Naive thymus-derived CD8-positive, alpha-beta T cell (primary cell): ENCODE measurements around the gene GLTP. TPM values are rescaled to one million over a fixed set of nuclear protein-coding genes. Genes with fewer than 3 reads are reported as not detected.
A peak's percentile ranks its signal among the peaks of the same experiment; 100 is the strongest.
"Not testable (repeated sequence)": the region's sequence is repeated elsewhere in the genome, so short reads cannot be mapped to it uniquely, and the experiment has no call there.

ENCODE experiments used
- ATAC-seq, 2 donors: fragments of 150-1000 bp; cut with Tn5 transposase in 1 of 2; sonication (Bioruptor Pico), chemical (Tn5 transposase) in 1 of 2; 1 replicate in 1 of 2; 2 replicates in 1 of 2; pipeline ENCODE4 v1.10.0; 2021; ENCODE audit warnings: mild to moderate bottlenecking in 2 of 2, moderate library complexity in 2 of 2
- POLR2A ChIA-PET: fragments of 350-600 bp; sonication (Branson Sonifier 250); formaldehyde crosslinking; loops from one replicate; lab custom pipeline; 2021; ENCODE audit warnings: antibody characterized with exemption; lab: Charles Lee
- DNase-seq, 10 donors: peaks; one replicate each; pipeline versions ENCODE4 v3.0.0 to v3.0.0-alpha.2; 2020 to 2022
- H3K27ac Mint-ChIP-seq, 10 donors: one replicate each; pipeline ENCODE4 v1.8.0; 2020 to 2022; ENCODE audit warnings: mild to moderate bottlenecking in 10 of 10, mixed read lengths in 10 of 10, moderate library complexity in 4 of 10, inconsistent platforms in 1 of 10
- H3K27me3 Mint-ChIP-seq, 5 donors: one replicate each; pipeline ENCODE4 v1.8.0; 2021 to 2022; ENCODE audit warnings: mixed read lengths in 5 of 5
- H3K36me3 Mint-ChIP-seq, 3 donors: one replicate each; pipeline ENCODE4 v1.8.0; 2020 to 2022; ENCODE audit warnings: mixed read lengths in 3 of 3, mild to moderate bottlenecking in 2 of 3, inconsistent platforms in 1 of 3
- H3K4me1 Mint-ChIP-seq, 4 donors: one replicate each; pipeline ENCODE4 v1.8.0; 2021 to 2022; ENCODE audit warnings: mixed read lengths in 4 of 4
- H3K4me3 Mint-ChIP-seq, 10 donors: one replicate each; pipeline ENCODE4 v1.8.0; 2020 to 2022; ENCODE audit warnings: mild to moderate bottlenecking in 10 of 10, mixed read lengths in 10 of 10, moderate library complexity in 6 of 10, inconsistent platforms in 1 of 10
- H3K9me3 Mint-ChIP-seq, 9 donors: one replicate each; pipeline ENCODE4 v1.8.0; 2020 to 2022; ENCODE audit warnings: mixed read lengths in 9 of 9, mild to moderate bottlenecking in 3 of 9, inconsistent platforms in 1 of 9, moderate library complexity in 1 of 9
- polyA plus RNA-seq, 3 donors: library from polyadenylated mRNA; unstranded; fragments of 300-500 nt; fragmentation: Illumina TruSeq; gene quantifications; one replicate each; pipeline ENCODE4 v1.2.3, GENCODE V29; 2021
- total RNA-seq, 8 experiments: library from RNA in 2 of 8; stranded (reverse) in 2 of 8; gene quantifications; one replicate each; pipeline ENCODE4 v1.2.3 and lab custom pipeline; 2021 to 2026

Gene GLTP
- total and polyA plus RNA-seq, 5 experiments from 2014 or later, result 21.2 to 41.7 (median 29.7) TPM

GRCh38 chr12:109873653-109874052 lies 6.7 kb downstream of the GLTP start:
- Mint-ChIP-seq H3K27ac (no peak overlapping the region), H3K27me3 (no peaks in the 10 kb centered on the region), H3K4me3 (no peak overlapping the region), H3K36me3 (peaks cover 0 to 20% (median 0%) of the 10 kb centered on the region in 3 donors), H3K4me1 (peaks cover 17 to 55% (median 45%) of the 10 kb centered on the region in 4 donors), H3K9me3 (no peaks in the 10 kb centered on the region)
- POLR2A ChIA-PET, result no interaction called here
- ATAC-seq (no peak), DNase-seq (no peak)

GRCh38 chr12:109871668-109872314 lies 8.6 kb downstream of the GLTP start:
- POLR2A ChIA-PET, result interaction anchor here (0.5 kb wide), 1 partner anchor 11 kb away, joined by 3 read pairs; no protein-coding TSS in a partner anchor
- no peak overlapping the region for H3K4me3 Mint-ChIP-seq
- peak overlapping the region in 1 of 10 donors; percentile 33 for H3K27ac Mint-ChIP-seq
- no peaks in the 10 kb centered on the region for H3K27me3 Mint-ChIP-seq
- ATAC-seq (no peak), DNase-seq (no peak)
- peaks cover 15 to 42% (median 36%) of the 10 kb centered on the region in 4 donors for H3K4me1 Mint-ChIP-seq
- H3K36me3 Mint-ChIP-seq, result peaks cover 0 to 24% (median 0%) of the 10 kb centered on the region in 3 donors
- no peaks in the 10 kb centered on the region for H3K9me3 Mint-ChIP-seq

DNA sequence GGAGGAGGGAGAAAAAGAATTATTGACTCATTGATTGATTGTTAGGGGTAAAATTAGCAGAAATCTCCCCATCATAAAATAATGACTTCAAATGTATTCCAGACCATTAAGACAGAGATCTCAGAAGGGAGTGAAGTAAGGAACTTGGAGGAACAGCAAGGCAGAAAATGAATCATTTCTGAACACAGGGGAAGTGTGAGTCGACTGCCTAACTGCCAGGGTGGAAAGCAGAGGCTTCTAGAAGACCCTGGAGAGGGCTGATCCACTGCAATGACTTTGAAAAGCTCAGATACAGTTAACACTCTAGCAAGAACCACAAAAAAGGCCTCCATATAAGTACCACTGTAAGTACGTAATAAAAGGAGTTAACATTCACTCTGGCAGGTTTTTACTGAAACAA lies 9.7 kb downstream of the GLTP start:
- POLR2A ChIA-PET, result no interaction called here
- Mint-ChIP-seq H3K27me3 (no peaks in the 10 kb centered on the region), H3K4me3 (no peak overlapping the region), H3K4me1 (peaks cover 17 to 39% (median 26%) of the 10 kb centered on the region in 4 donors), H3K36me3 (peaks cover 0 to 24% (median 0%) of the 10 kb centered on the region in 3 donors), H3K9me3 (no peaks in the 10 kb centered on the region), H3K27ac (peak overlapping the region in 2 of 10 donors; percentile 10 to 12)
- DNase-seq (no peak), ATAC-seq (no peak)

DNA sequence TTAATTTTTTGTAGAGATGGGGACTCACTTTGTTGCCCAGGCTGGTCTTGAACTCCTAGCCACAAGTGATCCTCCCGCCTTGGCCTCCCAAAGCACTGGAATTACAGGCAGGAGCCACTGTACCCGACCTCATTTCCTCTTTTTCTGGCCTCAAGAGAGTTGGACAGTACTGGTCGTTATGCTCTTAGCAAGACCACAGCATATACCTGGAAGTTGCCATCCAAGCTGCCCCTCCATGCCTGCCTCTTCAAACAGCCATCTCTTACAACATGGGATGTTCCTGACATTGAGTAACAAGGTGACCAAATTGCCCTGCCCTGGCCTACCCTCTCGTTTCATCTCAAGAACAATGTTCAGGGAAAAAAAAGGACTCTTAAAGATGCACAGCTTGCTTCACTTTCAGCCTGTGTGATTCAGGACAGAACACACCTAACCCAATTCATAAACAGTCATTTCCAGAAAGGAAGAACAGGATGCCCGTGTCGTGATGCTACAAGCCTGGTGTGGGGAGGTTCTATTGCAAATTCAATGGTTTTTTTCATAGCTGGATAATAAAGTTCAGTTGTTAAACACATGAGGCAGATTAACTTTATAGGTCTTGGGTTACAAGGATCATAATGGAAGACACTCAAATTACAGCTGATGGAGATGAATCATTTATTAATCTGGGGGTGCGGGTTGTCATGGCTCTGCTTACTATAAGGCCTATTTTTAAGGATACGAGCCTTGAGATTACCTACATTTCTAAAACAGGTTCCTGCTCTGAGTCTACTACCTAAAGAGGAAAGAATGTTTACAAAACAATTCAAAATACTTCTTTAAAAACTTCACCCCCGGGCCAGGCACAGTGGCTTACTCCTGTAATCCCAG lies 11.9 kb downstream of the GLTP start:
- POLR2A ChIA-PET, result no interaction called here
- peak overlapping the region in 1 of 10 donors; percentile 83 for H3K27ac Mint-ChIP-seq
- DNase-seq (no peak), ATAC-seq (no peak)
- no peaks in the 10 kb centered on the region for H3K9me3 Mint-ChIP-seq
- H3K27me3 Mint-ChIP-seq, result no peaks in the 10 kb centered on the region
- H3K4me3 Mint-ChIP-seq, result no peak overlapping the region
- H3K36me3 Mint-ChIP-seq, result peaks cover 0 to 15% (median 0%) of the 10 kb centered on the region in 3 donors
- H3K4me1 Mint-ChIP-seq, result peaks cover 16 to 44% (median 32%) of the 10 kb centered on the region in 4 donors

DNA sequence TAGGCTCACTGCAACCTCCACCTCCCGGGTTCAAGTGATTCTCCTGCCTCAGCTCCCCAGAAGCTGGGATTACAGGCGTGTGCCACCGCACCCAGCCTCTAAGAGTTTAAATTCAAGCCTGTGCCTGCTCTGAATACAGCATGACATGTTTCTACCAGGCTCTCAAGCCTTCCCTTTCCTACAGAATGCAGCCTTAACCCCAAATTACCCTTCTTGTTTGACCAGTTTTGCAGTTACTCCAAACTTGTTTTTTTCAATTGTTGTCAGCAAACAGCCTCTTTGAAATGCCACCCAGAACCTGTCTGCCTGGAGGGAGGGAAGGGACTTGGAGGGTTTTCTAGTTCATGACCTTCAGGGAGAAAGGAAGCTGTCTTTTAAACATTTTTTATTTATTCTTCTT lies 15.4 kb downstream of the GLTP start:
- Mint-ChIP-seq H3K9me3 (no peaks in the 10 kb centered on the region), H3K4me1 (peaks cover 13 to 37% (median 27%) of the 10 kb centered on the region in 4 donors), H3K36me3 (peaks cover 0 to 11% (median 0%) of the 10 kb centered on the region in 3 donors), H3K27me3 (no peaks in the 10 kb centered on the region), H3K27ac (peak overlapping the region in 6 of 10 donors; percentile 11 to 90 (median 74)), H3K4me3 (no peak overlapping the region)
- DNase-seq (no peak), ATAC-seq (no peak)
- POLR2A ChIA-PET, result interaction anchor here (0.7 kb wide), 1 partner anchor 57 kb away, joined by 6 read pairs; no protein-coding TSS in a partner anchor

GRCh38 chr12:109863847-109864712 lies 16.3 kb downstream of the GLTP start:
- H3K9me3 Mint-ChIP-seq, result no peaks in the 10 kb centered on the region
- POLR2A ChIA-PET, result no interaction called here
- DNase-seq (no peak), ATAC-seq (peak in 1 of 2 donors; percentile 65)
- peak overlapping the region; percentile 25 to 86 (median 71) for H3K27ac Mint-ChIP-seq
- peaks cover 0 to 11% (median 0%) of the 10 kb centered on the region in 3 donors for H3K36me3 Mint-ChIP-seq
- no peaks in the 10 kb centered on the region for H3K27me3 Mint-ChIP-seq
- peaks cover 13 to 37% (median 27%) of the 10 kb centered on the region in 4 donors for H3K4me1 Mint-ChIP-seq
- H3K4me3 Mint-ChIP-seq, result peak overlapping the region in 1 of 10 donors; percentile 52

DNA sequence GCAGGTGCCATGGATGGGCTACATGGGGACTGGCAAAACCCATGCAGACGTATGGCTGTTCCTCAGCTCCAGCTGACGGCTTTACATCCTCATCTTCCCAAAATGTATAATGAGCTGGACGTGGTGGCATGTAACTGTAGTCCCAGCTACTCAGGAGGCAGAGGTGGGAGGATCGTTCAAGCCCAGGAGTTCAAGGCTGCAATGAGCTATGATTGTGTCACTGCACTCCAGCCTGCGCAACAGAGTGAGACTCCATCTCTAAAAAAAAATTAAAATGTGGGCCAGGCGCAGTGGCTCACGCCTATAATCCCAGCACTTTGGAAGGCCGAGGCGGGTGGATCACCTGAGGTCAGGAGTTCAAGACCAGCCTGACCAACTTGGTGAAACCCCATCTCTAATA lies 17.9 kb downstream of the GLTP start:
- POLR2A ChIA-PET, ATAC-seq, H3K9me3 Mint-ChIP-seq, H3K4me3 Mint-ChIP-seq, DNase-seq, H3K27me3 Mint-ChIP-seq: not testable (repeated sequence)
- Mint-ChIP-seq H3K27ac (peak overlapping the region in 4 of 10 donors; percentile 27 to 79 (median 55)), H3K4me1 (peaks cover 14 to 34% (median 26%) of the 10 kb centered on the region in 4 donors), H3K36me3 (peaks cover 0 to 14% (median 1%) of the 10 kb centered on the region in 3 donors)

DNA sequence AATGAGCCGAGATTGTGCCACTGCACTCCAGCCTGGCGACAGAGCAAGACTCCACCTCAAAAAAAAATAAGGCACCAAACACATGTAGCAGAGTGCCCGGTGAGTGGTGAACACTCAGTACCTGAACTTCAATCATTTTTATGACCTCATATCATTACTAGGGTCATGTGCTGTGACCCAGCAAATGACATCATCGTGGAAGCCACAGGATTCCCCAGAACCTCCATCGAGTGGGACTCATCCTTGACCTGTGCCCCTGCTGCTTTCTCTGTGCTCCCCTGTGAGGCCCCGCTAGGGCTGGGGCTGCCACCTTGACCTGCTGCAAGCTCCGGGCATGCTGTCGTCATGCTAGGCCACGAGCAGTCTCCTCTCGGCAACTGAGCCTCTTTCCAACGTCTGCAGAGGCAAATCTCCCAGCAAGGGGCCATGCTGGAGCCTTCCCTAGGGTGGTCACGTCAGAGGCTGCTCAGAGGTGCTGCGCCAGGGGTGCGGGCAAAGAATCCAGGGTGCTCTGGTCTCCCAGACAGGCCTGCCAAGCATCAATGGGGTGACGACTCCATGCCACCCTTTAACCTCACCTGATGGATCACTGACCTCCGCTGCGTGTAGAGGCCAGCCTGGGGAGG lies 18.5 kb downstream of the GLTP start:
- POLR2A ChIA-PET, result no interaction called here
- ATAC-seq (no peak), DNase-seq (no peak)
- H3K27me3 Mint-ChIP-seq, result no peaks in the 10 kb centered on the region
- peaks cover 14 to 34% (median 26%) of the 10 kb centered on the region in 4 donors for H3K4me1 Mint-ChIP-seq
- peak overlapping the region in 1 of 10 donors; percentile 43 for H3K27ac Mint-ChIP-seq
- peaks cover 0 to 17% (median 3%) of the 10 kb centered on the region in 3 donors for H3K36me3 Mint-ChIP-seq
- no peak overlapping the region for H3K4me3 Mint-ChIP-seq
- H3K9me3 Mint-ChIP-seq, result no peaks in the 10 kb centered on the region

DNA sequence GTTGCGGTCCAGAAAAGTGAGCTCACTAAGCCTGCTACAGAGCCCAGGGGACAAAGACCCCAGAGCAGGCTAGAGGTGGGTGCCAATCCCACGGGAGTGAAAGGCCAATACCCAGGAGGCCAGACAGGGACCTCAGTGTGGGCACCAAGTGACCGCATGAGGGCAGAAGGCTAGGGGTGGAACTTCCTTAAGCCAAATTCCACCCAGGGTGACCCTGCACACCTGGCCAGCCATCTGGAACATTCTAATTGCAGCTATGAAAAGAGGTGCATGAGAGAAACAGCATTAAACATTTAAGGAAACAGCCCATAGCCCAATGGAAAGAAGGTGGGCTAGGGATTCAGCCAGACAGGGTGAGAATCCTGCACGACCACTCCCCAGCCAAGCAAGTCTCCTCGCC lies 19.4 kb downstream of the GLTP start:
- H3K27ac Mint-ChIP-seq, result no peak overlapping the region
- POLR2A ChIA-PET, result no interaction called here

DNA sequence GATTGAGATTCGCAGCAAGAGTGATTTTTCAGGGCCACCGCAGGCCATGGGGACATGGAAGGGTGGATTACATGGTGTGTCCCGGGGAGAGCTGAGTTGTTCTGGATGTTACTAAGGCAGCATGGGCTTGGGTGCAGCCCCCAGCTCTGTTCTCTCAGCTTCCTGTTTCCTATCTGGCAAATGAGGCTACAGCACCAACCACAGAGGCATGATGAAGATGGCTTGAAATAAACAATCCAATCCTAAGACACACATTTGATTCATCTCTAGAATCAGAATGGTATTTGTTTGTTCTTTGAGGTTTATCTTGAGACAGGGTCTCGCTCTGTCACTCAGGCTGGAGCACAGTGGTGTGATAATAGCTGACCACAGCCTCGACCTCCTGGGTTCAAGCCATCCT lies 21.6 kb downstream of the GLTP start:
- no peak for DNase-seq
- H3K27me3 Mint-ChIP-seq, result no peaks in the 10 kb centered on the region
- H3K4me1 Mint-ChIP-seq, result peaks cover 6 to 13% (median 10%) of the 10 kb centered on the region in 4 donors
- H3K9me3 Mint-ChIP-seq, result no peaks in the 10 kb centered on the region
- H3K4me3 Mint-ChIP-seq, result no peak overlapping the region
- no peak for ATAC-seq
- peaks cover 0 to 26% (median 3%) of the 10 kb centered on the region in 3 donors for H3K36me3 Mint-ChIP-seq
- POLR2A ChIA-PET, result interaction anchor here (0.6 kb wide), 1 partner anchor 60 kb away, joined by 3 read pairs; no protein-coding TSS in a partner anchor
- peak overlapping the region in 7 of 10 donors; percentile 4 to 82 (median 72) for H3K27ac Mint-ChIP-seq

More for the DNA sequence above, 19.4 kb downstream of the GLTP start:
- no peak for DNase-seq
- no peak for ATAC-seq
- Mint-ChIP-seq H3K4me3 (no peak overlapping the region), H3K4me1 (peaks cover 12 to 31% (median 24%) of the 10 kb centered on the region in 4 donors), H3K9me3 (no peaks in the 10 kb centered on the region), H3K27me3 (no peaks in the 10 kb centered on the region), H3K36me3 (peaks cover 0 to 17% (median 3%) of the 10 kb centered on the region in 3 donors)

- peaks cover 0 to 29% (median 3%) of the 10 kb centered on the region in 3 donors for H3K36me3 Mint-ChIP-seq
- POLR2A ChIA-PET, result no interaction called here
- no peak for ATAC-seq
- peaks cover 0 to 10% (median 4%) of the 10 kb centered on the region in 4 donors for H3K4me1 Mint-ChIP-seq
- DNase-seq, result no peak
- peak overlapping the region in 2 of 10 donors; percentile 40 to 76 for H3K27ac Mint-ChIP-seq
- no peaks in the 10 kb centered on the region for H3K9me3 Mint-ChIP-seq
- H3K4me3 Mint-ChIP-seq, result no peak overlapping the region
- no peaks in the 10 kb centered on the region for H3K27me3 Mint-ChIP-seq
These were observed 22.6 kb downstream of the GLTP start for GRCh38 chr12:109857715-109858114.
